GM19328 (cell line): ENCODE results near the gene FNIP1.
A peak's percentile ranks its signal among the peaks of the same experiment; 100 is the strongest.
"Not testable (repeated sequence)": the region's sequence is repeated elsewhere in the genome, so short reads cannot be mapped to it uniquely, and the experiment has no call there.

ENCODE experiments used
- ATAC-seq: cut with Tn5 transposase; IDR thresholded peaks from one replicate; pipeline ENCODE4 v1.9.1; 2021; ENCODE audit warnings: mild to moderate bottlenecking, moderate library complexity; ENCODE audit not compliant: unreplicated experiment

Gene FNIP1

GRCh38 chr5:131693894-131694293, 102.9 kb downstream of the FNIP1 start:
- ATAC-seq = no peak

GRCh38 chr5:131685516-131686171, 111.2 kb downstream of the FNIP1 start:
- ATAC-seq = no peak

GRCh38 chr5:131684595-131684994, 112.2 kb downstream of the FNIP1 start:
- no peak for ATAC-seq

- no peak for ATAC-seq
Measured at GRCh38 chr5:131684051-131684450, 112.8 kb downstream of the FNIP1 start.

GRCh38 chr5:131682826-131683225, 114.0 kb downstream of the FNIP1 start:
- no peak for ATAC-seq

GRCh38 chr5:131682175-131682574, 114.6 kb downstream of the FNIP1 start:
- no peak for ATAC-seq

- ATAC-seq = no peak
Measured at GRCh38 chr5:131679911-131680310, 116.9 kb downstream of the FNIP1 start.

- not testable (repeated sequence) for ATAC-seq
Measured at GRCh38 chr5:131678273-131678672, 118.5 kb downstream of the FNIP1 start.

GRCh38 chr5:131677115-131677514, 119.7 kb downstream of the FNIP1 start:
- ATAC-seq = no peak

GRCh38 chr5:131672776-131673175, 124.0 kb downstream of the FNIP1 start:
- ATAC-seq = peak; percentile 22

- no peak for ATAC-seq
Measured at GRCh38 chr5:131671994-131672655, 124.7 kb downstream of the FNIP1 start.

GRCh38 chr5:131671409-131671808, 125.4 kb downstream of the FNIP1 start:
- ATAC-seq = no peak

GRCh38 chr5:131664929-131665328, 131.9 kb downstream of the FNIP1 start:
- ATAC-seq = no peak

- no peak for ATAC-seq
Measured at GRCh38 chr5:131661933-131662332, 134.9 kb downstream of the FNIP1 start.

- no peak for ATAC-seq
Measured at GRCh38 chr5:131659841-131660240, 137.0 kb downstream of the FNIP1 start.

GRCh38 chr5:131659290-131659689, 137.5 kb downstream of the FNIP1 start:
- ATAC-seq = no peak

GRCh38 chr5:131654776-131655175, 142.0 kb downstream of the FNIP1 start:
- ATAC-seq = no peak

GRCh38 chr5:131654309-131654708, 142.5 kb downstream of the FNIP1 start:
- no peak for ATAC-seq

GRCh38 chr5:131649161-131649560, 147.7 kb downstream of the FNIP1 start:
- no peak for ATAC-seq

GRCh38 chr5:131647048-131647769, 149.6 kb downstream of the FNIP1 start:
- no peak for ATAC-seq

GRCh38 chr5:131644822-131645221, 152.0 kb downstream of the FNIP1 start:
- no peak for ATAC-seq

- no peak for ATAC-seq
Measured at GRCh38 chr5:131644370-131644769, 152.4 kb downstream of the FNIP1 start.
